Stimulated activated effector memory CD8-positive, alpha-beta T cell treated with anti-CD3 and anti-CD28 coated beads, Interleukin-12 subunit alpha, Interleukin-12 subunit beta, amount 100 ng/mL, for 72 hours (primary cell): ENCODE results near the gene ZNF195.
"Not testable (repeated sequence)": the region's sequence is repeated elsewhere in the genome, so short reads cannot be mapped to it uniquely, and the experiment has no call there.

Experiments
- ATAC-seq: fragments of 150-1000 bp; cut with Tn5 transposase; 2 replicates; pipeline ENCODE4 v1.10.0; 2021
- DNase-seq, 2 donors: peaks; one replicate each; pipeline ENCODE4 v3.0.0; 2021 to 2022; ENCODE audit warnings: low spot score in 2 of 2
- H3K27ac Mint-ChIP-seq: one replicate; pipeline ENCODE4 v1.8.0; 2022; ENCODE audit warnings: mild to moderate bottlenecking, mixed read lengths
- H3K36me3 Mint-ChIP-seq: one replicate; pipeline ENCODE4 v1.8.0; 2022; ENCODE audit warnings: mild to moderate bottlenecking, mixed read lengths
- H3K4me1 Mint-ChIP-seq: one replicate; pipeline ENCODE4 v1.8.0; 2022; ENCODE audit warnings: mixed read lengths
- H3K4me3 Mint-ChIP-seq: one replicate; pipeline ENCODE4 v1.8.0; 2022; ENCODE audit warnings: mild to moderate bottlenecking, mixed read lengths
- H3K9me3 Mint-ChIP-seq: one replicate; pipeline ENCODE4 v1.8.0; 2022; ENCODE audit warnings: mixed read lengths

Gene ZNF195

DNA sequence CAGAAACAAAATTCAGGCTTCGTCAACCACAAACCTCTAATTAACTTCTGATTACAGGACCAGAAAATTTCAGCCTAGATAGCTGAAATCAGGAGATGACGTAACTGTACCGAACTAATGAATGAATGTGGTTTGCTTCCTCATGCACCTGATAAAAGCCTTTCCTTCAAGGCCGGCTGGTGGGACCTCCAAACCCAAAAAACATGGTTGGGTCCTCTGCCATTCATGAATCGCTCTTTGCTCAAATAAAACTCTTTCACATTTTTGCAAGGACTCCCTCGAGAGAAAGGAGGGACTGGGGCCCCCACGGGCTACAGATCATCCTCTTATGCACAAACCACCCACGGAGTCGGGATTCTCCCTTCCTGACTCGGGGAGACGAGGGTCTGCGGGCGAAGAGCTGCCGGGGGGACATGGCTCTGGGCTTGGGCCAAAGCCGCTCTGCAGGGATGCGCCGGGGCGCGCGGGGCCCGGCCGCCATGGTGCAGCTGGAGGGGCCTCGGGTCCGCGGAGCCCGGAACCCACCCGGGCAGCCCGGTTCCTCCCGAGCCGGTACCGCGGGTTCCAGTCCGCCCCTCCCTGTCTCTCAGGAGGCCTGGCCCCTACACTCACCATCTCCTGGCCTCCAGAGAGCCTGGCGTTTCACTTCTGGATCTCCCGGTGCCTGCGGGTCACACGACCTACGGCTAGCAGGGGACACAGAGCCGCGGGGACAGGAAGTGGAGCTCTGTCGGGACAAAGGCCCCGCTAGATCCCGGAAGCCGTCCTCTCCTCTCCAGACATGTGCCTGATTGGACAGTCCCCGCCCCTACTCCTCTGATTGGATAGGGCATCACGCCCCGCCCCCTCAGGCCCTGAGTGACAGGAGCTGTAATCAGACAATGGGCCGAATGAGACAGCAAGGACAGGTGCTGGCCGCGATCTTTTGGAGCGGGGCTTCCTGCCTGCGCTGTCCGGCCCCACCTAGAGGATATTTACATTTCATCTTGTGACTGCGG is at the start of gene ZNF195:
ZNF195 (minus strand) TSS at position 721 of the 998 bp plus-strand sequence; CDS start at position 615, 106 bp downstream.
- Mint-ChIP-seq H3K4me1 (peaks cover 43% of the 10 kb centered on the region), H3K36me3 (peaks cover 51% of the 10 kb centered on the region), H3K27ac (peak within 1 kb of the TSS; percentile 98), H3K9me3 (no peaks in the 10 kb centered on the region), H3K4me3 (peak within 1 kb of the TSS; percentile 97)
- peak; percentile 100 for ATAC-seq
- DNase-seq: peak; percentile 93 to 99

DNA sequence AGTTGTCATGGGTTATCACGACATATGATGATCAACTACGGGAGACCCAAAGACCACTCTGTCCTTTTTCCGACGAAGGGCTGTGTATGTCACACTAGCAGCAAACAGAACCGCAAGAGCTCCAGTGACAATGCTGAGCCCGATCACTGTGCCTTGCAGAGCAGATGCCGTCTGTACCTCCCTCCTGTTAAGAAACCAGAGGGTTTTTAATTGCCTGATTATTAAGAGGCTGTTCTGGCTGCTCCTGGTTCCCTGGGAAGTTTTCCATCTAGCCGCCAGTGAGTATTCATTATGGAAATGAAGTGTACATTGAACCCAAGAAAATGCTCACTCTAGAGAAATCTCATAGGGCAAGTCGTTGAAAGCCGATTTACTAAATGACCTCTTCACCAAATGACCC is 49.1 kb upstream of the ZNF195 start:
- H3K27ac Mint-ChIP-seq, H3K36me3 Mint-ChIP-seq, H3K9me3 Mint-ChIP-seq: not testable (repeated sequence)

DNA sequence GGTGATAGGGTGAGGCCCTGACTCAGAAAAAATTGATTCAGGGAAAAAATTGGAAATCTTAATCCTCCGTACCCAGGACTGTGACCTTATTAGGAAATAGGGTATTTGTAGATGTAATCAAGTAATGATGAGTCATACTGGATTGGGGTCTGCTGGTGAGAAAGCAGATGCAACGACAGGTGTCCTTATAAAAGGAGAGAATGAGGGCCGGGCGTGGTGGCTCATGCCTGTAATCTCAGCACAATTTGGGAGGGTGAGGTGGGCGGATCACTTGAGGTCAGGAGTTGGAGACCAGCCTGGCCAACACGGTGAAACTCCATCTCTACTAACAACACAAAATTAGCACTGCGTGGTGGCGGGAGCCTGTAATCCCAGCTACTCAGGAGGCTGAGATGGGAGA is 47.6 kb upstream of the ZNF195 start:
- H3K4me1 Mint-ChIP-seq: peaks cover 11% of the 10 kb centered on the region
- not testable (repeated sequence) for H3K27ac Mint-ChIP-seq, H3K9me3 Mint-ChIP-seq, H3K36me3 Mint-ChIP-seq, ATAC-seq, DNase-seq, H3K4me3 Mint-ChIP-seq

More for the DNA sequence above, 49.1 kb upstream of the ZNF195 start:
- ATAC-seq, H3K4me1 Mint-ChIP-seq, DNase-seq, H3K4me3 Mint-ChIP-seq: not testable (repeated sequence)

DNA sequence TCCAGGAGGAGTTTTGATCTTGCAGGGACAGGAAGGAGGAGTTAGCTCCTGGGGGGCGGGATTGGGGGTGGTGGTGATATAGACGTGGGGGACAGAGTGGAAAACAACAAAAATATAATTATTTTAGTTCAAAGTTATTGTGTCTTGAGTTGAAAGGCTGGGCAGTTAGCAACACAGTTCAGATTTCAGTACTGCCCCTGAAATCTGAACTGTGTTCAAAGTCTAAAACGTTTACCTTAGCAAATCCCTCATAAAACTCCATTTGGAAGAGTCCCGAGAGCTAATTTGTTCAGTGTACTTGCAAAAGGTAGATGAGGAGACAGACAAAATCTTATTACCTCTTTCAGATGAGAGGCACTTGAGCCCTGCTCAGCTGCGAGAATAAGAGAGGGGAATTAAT is 45.0 kb upstream of the ZNF195 start:
- not testable (repeated sequence) for H3K36me3 Mint-ChIP-seq, H3K27ac Mint-ChIP-seq, ATAC-seq, H3K9me3 Mint-ChIP-seq, DNase-seq
- H3K4me3 Mint-ChIP-seq: peak overlapping the region; percentile 84
- peaks cover 16% of the 10 kb centered on the region for H3K4me1 Mint-ChIP-seq

DNA sequence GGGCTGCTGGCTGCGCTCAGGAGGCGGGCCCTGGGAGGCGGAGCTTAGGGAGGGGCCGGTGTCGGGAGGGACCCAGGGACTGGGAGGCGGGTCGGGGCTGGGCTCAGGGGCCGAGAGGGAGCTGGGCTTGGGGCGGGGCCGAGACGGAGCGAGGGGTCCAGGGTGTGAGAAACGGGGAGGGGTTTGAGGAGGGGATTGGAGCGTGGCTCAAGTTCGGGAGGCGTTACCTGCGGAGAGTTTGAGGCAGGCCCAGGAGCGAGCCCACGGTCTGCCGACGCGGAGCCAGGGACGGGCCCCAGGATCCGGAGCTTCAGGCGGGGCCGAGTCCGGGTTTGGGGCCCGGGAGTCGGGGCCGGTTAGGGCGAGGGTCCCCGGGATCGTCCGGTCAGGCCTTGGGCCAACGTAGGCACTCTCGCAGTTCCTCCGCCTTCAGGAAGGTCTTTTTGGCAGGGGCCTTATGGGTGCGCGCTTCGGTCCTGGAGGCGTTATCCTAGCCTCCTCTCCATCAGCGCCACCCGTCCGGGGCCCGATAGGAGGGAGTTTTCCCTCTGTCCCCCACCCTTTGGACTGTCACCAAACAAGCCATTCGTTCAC is 44.3 kb upstream of the ZNF195 start:
- ATAC-seq: not testable (repeated sequence)

DNA sequence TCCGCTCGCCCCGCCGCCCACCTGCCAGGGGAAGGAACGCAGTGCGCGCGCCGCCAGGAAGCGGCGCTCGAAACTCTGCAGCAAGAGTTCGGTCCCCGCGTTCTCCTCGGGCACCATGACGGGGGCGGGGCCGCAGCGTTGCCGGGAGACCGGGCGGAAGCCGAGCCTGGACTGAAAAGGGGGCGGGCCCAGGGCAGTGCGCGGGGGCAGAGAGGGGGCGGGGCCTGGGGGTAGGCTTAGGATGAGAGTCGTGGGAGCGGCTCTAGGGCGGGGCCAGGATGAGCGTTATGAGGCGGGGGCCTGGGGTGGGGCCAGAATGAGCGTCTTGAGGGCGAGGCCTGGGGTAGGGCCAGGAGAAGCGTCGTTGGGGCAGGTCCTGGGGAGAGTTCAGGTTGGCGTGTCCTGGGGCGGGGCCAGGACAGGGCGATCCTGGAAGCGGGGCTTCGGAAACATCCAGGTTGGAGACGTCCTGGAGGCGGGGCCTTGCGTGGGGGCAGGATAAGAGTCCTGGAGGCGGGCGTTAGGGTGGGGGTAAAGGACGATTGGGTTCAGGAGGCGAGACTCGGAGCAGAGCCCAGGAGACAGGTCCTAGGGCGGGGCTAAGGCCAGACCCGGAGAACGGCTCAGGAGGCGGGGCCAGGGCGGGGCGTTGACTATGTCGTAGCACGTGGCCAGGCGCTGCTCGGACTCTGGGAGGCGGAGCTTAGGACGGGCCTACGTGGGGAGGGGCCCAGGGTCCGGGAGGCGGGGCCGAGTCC is 43.6 kb upstream of the ZNF195 start:
- DNase-seq (peak; percentile 91 to 98), ATAC-seq (peak; percentile 99)
- H3K4me3 Mint-ChIP-seq: peak overlapping the region; percentile 84
- peak overlapping the region; percentile 91 for H3K27ac Mint-ChIP-seq
- H3K4me1 Mint-ChIP-seq: peaks cover 16% of the 10 kb centered on the region
- not testable (repeated sequence) for H3K36me3 Mint-ChIP-seq, H3K9me3 Mint-ChIP-seq

More for the DNA sequence above, 44.3 kb upstream of the ZNF195 start:
- Mint-ChIP-seq H3K4me1 (peaks cover 16% of the 10 kb centered on the region), H3K4me3 (peak overlapping the region; percentile 84), H3K27ac (peak overlapping the region; percentile 91)
- not testable (repeated sequence) for DNase-seq, H3K9me3 Mint-ChIP-seq, H3K36me3 Mint-ChIP-seq

DNA sequence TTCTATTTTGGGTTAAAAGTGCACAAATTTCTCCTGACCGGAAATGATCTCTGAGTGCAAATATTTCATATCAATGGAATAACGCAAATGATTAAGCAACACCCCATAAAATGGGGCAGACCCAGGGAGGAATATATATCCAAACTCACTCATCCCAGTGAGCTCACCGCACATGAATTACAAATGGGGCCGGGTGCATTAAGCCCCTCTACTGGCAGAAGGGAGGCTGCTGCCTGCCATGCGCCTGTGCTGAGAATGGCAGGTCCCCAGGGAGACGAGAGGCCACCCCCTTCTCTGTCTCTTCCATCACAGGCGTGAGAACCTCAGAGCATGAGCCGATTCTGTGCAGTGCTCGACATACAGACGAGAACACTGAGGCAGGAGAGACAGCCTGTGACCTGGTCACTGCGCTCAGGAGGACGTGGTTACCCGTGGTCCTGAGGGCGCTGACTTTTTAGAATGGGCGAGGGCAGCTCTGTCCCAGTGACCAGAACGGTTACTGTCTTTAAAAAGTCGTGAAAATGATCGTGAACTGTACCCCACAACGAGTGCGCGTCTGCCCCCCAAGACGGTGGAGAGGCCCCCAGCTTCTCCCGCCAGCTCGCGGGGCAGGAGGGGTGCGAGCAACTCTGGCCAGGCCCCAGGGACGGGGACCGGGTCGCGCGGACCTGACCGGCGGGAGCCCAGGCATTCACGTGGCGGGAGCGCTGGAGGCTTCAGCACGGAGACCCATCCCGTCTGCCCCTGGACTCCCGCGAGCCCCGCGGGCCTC is 42.8 kb upstream of the ZNF195 start:
- H3K9me3 Mint-ChIP-seq, H3K36me3 Mint-ChIP-seq, ATAC-seq, DNase-seq: not testable (repeated sequence)
- peak overlapping the region; percentile 91 for H3K27ac Mint-ChIP-seq
- H3K4me1 Mint-ChIP-seq: peaks cover 16% of the 10 kb centered on the region
- H3K4me3 Mint-ChIP-seq: peak overlapping the region; percentile 84

DNA sequence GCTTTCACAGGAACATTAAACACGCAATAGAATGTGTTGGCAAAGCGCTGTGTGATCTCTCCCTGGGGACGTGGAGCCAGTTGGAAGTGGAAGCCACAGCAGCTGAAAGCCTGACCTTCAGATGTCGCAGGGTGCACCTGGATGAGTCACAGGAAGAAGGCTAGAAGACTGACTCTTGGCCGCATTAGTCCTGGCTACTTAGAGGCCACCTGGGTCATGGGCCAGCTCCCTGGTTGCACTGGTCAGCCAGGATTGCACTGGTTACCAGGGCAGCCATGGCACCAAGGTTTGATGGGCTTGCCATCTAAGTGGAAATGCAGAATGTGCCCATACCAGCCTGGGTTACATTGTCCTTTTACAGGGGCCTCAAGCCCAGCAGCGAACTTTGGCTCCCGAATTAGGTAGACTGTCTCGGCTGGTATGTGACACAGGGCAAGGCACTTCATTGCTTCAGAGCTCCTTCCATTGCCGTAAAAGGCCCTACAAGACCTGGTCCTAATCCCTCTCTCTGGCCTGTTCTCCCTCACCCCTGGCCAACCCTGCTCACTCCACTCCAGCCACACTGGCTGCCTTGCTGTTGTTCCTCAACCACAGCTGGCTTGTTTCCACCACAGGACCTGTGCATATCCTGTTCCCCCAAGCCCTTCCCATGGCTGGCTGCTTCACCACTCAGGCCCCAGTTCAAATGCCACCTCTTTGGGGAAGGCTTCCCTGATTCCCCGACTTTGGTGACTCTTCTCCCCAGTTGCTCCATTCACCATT is 41.5 kb upstream of the ZNF195 start:
- H3K4me1 Mint-ChIP-seq: peaks cover 16% of the 10 kb centered on the region
- not testable (repeated sequence) for DNase-seq, H3K36me3 Mint-ChIP-seq, H3K27ac Mint-ChIP-seq, H3K9me3 Mint-ChIP-seq, ATAC-seq, H3K4me3 Mint-ChIP-seq

DNA sequence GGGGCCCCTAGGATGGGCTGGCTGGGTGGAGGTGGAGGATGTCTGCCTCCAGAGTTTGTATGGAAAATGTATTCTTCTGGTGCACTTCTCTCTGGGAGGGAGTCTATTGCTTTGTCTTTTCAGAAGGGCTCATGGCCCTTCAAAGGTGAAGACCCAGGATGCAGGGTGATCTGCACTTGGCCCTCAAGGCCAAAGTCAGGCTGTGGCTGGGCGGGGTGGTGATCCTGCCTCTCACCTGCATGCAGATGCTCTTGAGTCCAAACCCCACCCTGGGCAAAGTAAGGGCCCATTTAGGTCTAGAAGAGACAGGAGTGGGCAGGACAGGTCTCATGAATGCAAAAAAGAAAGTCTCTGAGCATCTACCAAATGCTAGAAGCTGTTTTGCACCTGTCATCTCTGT is 40.5 kb upstream of the ZNF195 start:
- not testable (repeated sequence) for H3K4me3 Mint-ChIP-seq, DNase-seq, H3K27ac Mint-ChIP-seq, H3K9me3 Mint-ChIP-seq, H3K36me3 Mint-ChIP-seq, ATAC-seq
- H3K4me1 Mint-ChIP-seq: peaks cover 16% of the 10 kb centered on the region

DNA sequence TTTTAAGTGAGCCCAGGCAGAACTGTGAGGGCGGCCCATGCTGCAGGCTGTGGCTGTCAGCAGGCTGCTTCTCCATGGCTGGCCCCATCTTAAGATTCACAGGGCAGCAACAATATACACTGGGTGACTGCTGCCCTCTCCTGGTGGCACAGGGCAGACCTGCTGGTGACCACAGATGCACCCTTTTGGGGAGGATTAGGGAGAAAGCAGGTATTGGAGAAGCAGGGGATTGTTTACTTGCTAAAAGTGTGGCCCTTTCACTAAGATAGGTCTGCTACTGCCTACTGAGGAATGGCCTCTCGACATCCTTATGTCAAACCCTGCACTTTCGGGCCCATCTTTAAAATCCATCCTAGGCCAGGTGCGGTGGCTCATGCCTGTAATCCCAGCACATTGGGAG is 38.1 kb upstream of the ZNF195 start:
- H3K4me3 Mint-ChIP-seq, ATAC-seq, H3K27ac Mint-ChIP-seq, H3K9me3 Mint-ChIP-seq, H3K4me1 Mint-ChIP-seq, H3K36me3 Mint-ChIP-seq: not testable (repeated sequence)
- DNase-seq: peak; percentile 37 to 71

DNA sequence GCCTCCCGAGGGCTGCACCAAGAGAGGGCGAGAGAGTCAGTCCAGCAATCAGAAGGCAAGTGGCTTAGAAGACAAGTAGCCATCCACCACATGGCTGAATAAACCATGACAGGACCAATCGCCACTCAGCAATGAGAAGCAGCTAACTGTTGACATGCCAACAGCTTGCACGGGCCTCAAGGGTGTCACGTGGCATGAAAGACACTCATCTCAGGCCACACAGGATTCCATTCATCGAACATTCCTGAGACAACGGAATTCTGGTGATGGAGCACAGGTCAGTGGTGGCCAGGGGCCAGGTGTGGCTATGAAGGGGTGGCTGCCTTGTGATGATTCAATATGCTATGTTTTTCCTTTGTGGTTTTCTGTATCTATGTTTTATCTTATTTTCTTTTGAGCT is 36.4 kb upstream of the ZNF195 start:
- H3K4me3 Mint-ChIP-seq, H3K9me3 Mint-ChIP-seq, H3K4me1 Mint-ChIP-seq, H3K36me3 Mint-ChIP-seq, ATAC-seq, H3K27ac Mint-ChIP-seq, DNase-seq: not testable (repeated sequence)

DNA sequence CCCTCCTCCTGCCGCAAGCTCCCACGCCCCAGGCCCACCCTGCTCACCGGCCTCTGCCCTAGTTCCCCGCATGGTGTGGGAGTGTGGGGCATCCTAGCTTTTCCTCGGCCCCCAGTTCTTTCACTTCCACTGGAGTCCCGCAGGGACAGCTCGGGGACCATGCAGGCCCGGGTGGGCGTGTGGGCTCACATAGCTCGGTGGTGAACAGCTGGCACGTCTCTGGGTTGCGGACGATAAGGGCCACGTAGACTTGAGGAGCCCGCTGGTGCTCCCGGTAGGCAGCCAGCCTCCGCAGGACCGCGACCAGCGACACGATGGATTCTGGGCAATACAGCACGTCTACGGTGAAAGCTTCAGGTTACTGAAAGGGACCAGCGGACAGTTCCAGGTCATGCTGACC is 34.7 kb upstream of the ZNF195 start:
- H3K27ac Mint-ChIP-seq, ATAC-seq, DNase-seq, H3K9me3 Mint-ChIP-seq, H3K4me3 Mint-ChIP-seq, H3K36me3 Mint-ChIP-seq, H3K4me1 Mint-ChIP-seq: not testable (repeated sequence)

DNA sequence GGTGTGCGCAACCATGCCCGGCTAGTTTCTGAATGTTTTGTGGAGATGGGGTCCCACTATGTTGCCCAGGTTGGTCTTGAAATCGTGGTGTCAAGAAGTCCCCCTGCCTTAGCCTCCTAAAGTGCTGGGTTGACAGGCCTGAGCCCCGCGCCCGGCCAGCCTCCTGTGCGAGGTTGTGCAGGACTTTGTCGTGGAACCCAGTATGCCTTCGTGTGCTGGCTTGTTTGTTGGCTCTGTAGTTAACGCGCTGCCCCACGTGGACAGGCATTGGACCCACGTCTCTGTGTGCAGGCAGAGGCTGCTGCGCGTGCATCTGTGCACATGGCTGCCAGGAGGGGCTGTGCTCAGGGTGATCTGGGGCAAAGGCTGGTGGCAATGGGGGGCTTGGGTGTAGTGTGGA is 33.9 kb upstream of the ZNF195 start:
- ATAC-seq (no peak), DNase-seq (no peak)
- Mint-ChIP-seq H3K4me3 (no peak overlapping the region), H3K9me3 (no peaks in the 10 kb centered on the region), H3K4me1 (no peaks in the 10 kb centered on the region), H3K36me3 (no peaks in the 10 kb centered on the region), H3K27ac (no peak overlapping the region)

DNA sequence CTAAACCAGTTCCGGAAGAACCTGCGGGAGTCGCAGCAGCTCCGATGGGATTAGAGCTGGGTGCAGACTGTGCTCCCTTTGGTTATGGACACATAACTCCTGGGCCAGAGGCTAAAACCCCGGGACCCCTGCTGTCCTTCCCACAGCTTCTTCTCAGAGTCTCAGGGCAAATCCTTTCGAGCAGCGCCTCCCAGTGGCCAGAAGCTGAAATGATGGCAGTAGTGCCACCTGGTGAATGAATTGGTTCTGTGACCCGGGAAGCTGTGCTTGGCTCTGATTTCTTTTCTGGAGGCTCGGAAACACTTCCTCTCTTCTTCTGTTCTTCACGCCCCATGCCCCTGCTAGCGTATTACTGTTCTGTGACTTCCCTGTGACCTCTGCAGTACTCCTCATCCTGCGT is 29.8 kb upstream of the ZNF195 start:
- not testable (repeated sequence) for H3K36me3 Mint-ChIP-seq, ATAC-seq, H3K9me3 Mint-ChIP-seq, H3K4me1 Mint-ChIP-seq, H3K27ac Mint-ChIP-seq, H3K4me3 Mint-ChIP-seq
- DNase-seq: peak; percentile 69 to 87
